Activated CD8-positive, alpha-beta memory T cell treated with anti-CD3 and anti-CD28 coated beads for 4 hours (primary cell): ENCODE data around the gene C1QTNF9B.
"Not testable (repeated sequence)": the region's sequence is repeated elsewhere in the genome, so short reads cannot be mapped to it uniquely, and the experiment has no call there.

Experiments used
- DNase-seq, 2 donors: peaks; one replicate each; pipeline ENCODE4 v3.0.0-alpha.2; 2020; ENCODE audit warnings: low read depth in 2 of 2

C1QTNF9B gene

DNA sequence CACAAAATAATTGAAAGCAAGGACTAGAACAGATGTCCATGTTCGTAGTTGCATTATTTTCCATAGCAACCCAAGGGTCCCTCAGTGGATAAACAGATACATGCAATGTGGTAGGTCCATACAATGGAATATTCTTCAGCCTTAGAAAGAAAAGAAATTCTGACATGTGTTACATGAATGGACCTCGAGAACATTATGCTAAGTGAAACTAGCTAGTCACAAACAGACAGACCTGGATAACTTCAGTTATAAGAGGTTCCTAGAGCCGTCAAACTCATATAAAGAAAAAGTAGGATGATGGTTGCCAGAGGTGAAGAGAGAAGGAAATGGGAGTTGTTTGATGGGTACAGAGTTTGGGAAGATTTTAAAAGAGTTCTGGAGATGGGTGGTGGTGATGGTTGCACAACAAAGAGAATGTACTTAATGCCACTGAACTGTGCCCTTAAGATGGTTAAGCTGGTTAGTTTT, at the start of gene C1QTNF9B:
C1QTNF9B (minus strand) TSS at position 51 of the 468 bp plus-strand sequence.
- DNase-seq: not testable (repeated sequence)

GRCh38 chr13:23946900-23947299, 49.6 kb upstream of the C1QTNF9B start:
- no peak for DNase-seq

DNA sequence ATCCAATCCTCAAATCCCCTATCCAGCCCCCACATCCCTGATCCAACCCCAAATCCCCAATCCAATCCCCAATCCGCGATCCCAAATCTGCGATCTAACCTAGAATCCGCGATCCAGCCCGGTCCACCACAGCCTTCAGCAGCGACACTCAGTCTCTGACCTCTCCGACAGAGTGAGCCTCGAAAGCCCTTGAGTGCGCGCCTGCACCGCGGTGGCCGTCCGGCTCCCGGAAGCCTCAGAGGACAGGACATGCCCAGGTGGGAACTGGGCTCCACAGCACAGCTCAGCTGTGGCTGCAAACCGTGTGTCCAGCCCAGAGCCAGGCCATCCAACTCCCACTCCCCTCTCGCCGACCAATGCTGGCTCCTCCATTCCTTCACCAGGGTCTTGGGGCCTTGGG, 48.8 kb upstream of the C1QTNF9B start:
- no peak for DNase-seq

DNA sequence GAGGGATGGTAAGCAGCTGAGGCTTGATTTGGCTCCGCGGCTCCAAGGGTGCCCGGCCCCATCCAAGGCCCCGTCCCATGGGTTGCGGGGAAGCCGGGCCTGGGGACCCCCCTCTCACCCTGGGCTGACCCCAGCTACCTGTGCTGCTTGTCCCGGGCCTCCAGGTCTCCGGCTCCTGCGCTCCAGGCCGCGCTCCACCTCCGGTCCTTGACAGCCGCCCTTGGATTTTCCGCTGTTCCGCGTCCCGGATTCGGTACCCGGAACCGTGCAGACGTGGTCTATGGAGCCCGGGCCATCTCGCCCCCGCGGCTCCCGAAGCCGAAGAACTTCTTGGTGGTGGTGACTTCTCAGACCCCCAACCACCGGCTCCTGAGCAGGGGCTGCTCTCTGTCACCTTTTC, 48.3 kb upstream of the C1QTNF9B start:
- no peak for DNase-seq

DNA sequence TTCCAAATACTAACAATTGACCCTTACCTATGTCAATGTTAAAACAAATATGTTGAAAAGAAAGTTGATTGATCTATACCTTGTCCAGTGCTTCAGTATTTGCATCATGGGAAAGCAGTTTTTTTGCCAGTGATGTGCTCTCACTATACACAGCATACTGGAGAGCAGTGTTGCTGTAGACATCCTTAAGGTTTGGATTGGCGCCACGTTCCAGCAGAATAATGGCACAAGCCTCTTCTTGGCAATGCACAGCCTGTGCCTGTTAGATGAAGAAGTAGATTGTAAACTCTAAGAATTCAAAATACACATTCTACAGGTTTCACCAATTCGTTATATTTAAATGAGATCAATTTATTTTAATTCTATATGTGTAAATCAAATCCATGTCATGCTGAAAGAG, 43.9 kb upstream of the C1QTNF9B start:
- no peak for DNase-seq

GRCh38 chr13:23939666-23940065, 42.4 kb upstream of the C1QTNF9B start:
- not testable (repeated sequence) for DNase-seq

DNA sequence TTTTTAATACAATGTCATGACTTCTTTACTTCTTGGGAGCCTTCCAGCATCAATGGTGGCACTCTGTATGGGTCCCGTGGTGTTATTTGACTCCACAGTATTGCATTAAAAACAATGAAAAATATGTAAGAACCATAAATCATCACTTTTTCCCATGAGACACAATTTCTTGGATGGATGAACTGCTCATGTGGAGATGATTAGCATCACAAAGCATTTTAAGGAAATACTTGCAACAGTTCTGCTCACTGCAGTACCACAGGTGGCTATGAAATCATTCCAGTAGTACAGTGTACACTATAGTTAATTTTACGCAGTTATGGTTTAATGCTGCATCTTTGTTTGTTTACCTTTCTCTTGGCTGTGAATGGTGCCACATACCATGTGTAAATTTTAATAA, 37.2 kb upstream of the C1QTNF9B start:
- DNase-seq: no peak

GRCh38 chr13:23928985-23929384, 31.7 kb upstream of the C1QTNF9B start:
- DNase-seq: no peak

- no peak for DNase-seq
Measured at GRCh38 chr13:23923031-23923430, 25.7 kb upstream of the C1QTNF9B start.

GRCh38 chr13:23922005-23922932, 25.0 kb upstream of the C1QTNF9B start:
- DNase-seq: no peak

GRCh38 chr13:23921451-23921888, 24.2 kb upstream of the C1QTNF9B start:
- no peak for DNase-seq

DNA sequence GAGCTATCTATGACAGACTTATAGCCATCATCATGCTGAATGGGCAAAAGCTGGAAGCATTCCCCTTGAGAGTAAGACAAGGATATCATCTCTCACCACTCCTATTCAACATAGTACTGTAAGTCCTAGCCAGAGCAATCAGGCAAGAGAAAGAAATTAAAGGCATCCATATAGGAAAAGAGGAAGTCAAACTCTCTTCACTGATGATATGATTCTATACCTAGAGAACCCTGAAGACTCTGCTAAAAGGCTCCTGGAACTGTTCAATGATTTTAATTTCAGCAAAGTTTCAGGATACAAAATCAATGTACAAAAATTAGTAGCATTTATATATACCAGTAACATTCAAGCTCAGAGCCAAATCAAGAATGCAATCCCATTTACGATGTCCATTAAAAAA, 21.7 kb upstream of the C1QTNF9B start:
- no peak for DNase-seq

- DNase-seq: no peak
Measured at GRCh38 chr13:23918208-23918607, 20.9 kb upstream of the C1QTNF9B start.

- DNase-seq: no peak
Measured at GRCh38 chr13:23915308-23915707, 18.0 kb upstream of the C1QTNF9B start.

GRCh38 chr13:23912469-23912868, 15.2 kb upstream of the C1QTNF9B start:
- DNase-seq: no peak

DNA sequence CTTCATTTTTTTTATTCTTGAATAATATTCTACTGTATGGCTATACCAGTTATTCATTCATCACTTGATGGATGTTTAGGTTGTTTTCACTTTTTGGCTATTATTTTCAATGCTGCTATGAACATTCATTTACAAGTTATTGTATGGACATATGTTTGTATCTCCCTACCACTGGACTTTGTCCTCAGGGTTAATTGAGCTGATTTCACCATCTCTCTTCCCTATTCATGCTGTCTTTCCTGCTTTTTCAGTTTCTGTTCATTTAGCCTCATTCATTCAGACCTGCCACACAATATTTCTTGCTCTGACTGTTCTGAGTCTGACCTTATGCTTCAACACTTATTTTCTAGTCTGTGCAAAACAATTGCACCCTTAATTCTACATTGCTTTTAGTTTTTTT, 12.3 kb upstream of the C1QTNF9B start:
- no peak for DNase-seq

- DNase-seq: no peak
Measured at GRCh38 chr13:23905766-23906165, 8.5 kb upstream of the C1QTNF9B start.

DNA sequence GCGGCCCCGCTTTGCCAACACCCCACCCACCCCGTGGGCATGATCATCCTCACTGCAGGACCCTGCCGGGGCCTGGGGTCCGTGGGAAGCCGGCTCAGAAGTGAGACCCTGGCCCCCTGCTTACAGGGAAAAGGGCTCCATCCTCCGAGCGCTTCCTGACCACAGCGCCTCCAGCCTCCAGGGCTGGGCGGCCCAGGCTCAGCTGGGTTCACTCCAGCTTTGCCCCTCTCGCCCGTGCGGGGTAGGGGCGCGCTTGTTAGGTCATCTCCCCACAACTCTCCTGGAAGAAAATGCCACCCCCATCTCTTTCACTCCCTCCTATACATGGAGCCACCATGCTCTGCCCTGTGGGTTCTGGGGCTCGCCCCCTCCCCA, 6.6 kb upstream of the C1QTNF9B start:
- no peak for DNase-seq

DNA sequence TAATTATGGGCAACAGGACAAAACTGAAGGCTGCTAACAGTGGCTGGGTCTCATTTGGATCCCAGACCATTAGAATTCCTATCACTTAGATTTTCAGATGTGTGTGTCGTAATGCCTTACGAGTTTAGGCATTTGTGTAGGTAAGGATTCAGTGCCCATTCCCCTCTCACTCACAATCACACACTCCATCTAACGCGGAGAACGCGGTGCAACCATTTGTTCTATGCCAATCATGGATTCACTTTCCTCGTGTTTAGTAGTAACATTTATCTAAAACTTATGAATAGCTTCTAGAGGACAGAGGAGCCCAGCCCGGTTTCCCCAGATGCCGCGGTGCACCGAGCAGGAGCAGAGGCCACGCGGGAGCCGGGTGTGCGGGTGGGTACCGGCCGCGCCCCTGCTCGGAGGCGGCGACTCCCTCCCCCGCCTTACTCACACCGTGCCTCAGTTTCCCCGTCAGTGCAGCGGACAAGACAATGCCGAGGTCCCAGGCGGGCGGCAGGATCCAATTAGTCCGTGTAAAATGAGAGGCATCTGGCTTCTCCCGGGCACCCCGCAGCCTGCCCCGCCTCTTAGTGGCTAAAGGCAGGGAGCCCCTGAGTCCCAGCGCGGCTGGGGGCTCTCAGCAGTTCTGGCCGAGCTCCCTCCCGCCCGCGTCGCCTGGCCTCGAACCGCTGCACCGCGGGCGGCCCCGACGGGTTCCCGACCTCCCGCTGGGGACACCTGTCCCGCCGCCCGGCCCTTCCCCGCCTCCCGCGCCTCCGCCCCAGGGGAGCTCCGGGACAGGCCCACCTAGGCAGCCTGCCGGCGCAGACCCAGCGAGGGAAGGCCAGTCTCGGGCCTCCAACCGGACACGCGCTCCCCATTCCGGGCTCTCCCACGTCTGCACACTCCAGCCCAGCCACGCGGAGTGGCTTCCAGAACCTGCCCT, 5.9 kb upstream of the C1QTNF9B start:
- DNase-seq: no peak

DNA sequence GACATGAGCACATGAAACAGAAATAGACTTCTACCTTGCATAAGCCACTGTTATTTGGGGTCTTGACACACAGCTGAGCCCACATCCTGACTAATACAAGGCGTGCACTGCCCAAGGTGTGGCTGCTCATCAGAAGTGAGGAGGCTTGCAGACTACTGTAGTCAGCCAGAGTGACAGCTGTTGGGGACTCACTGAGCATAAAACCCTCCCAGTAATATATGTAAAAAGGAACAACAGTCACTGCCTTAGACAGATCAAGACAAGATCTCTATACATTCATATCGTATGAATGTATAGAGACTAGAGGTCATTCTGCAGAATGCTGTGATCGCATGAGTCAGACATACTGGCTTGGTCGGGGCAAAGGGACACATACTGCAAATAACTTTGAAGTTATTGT, 4.1 kb upstream of the C1QTNF9B start:
- DNase-seq: no peak

- no peak for DNase-seq
Measured at GRCh38 chr13:23899555-23899954, 2.3 kb upstream of the C1QTNF9B start.

- no peak for DNase-seq
Measured at GRCh38 chr13:23898101-23898500, 799 bp upstream of the C1QTNF9B start.
